Anterior cingulate cortex (tissue), 58 donors: ENCODE results near the gene COQ5.

Experiments
- DNase-seq, 58 donors: peaks; one replicate each; lab custom pipeline; 2025; lab: John Stamatoyannopoulos, UW

Gene COQ5

DNA sequence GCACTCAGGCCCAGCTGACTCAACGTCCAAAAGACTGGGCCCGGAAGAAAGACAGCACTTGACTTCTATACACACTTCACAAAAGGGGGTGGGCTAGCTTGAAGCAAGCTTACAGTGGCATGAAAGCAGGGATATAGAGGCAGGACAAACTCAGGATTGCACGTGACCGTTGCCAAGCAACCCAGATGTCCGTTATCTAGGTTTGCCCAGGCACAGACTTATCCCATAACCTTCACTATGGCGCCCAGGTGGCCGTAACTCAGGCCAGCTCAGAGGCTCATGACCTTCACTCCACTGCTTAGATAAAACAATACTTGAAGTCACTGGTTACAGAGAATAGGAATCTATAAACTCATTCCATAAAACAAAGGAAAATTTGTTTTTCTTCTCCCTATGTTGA, 41.4 kb downstream of the COQ5 start:
- peak in 1 of 58 donors; percentile 19 for DNase-seq

DNA sequence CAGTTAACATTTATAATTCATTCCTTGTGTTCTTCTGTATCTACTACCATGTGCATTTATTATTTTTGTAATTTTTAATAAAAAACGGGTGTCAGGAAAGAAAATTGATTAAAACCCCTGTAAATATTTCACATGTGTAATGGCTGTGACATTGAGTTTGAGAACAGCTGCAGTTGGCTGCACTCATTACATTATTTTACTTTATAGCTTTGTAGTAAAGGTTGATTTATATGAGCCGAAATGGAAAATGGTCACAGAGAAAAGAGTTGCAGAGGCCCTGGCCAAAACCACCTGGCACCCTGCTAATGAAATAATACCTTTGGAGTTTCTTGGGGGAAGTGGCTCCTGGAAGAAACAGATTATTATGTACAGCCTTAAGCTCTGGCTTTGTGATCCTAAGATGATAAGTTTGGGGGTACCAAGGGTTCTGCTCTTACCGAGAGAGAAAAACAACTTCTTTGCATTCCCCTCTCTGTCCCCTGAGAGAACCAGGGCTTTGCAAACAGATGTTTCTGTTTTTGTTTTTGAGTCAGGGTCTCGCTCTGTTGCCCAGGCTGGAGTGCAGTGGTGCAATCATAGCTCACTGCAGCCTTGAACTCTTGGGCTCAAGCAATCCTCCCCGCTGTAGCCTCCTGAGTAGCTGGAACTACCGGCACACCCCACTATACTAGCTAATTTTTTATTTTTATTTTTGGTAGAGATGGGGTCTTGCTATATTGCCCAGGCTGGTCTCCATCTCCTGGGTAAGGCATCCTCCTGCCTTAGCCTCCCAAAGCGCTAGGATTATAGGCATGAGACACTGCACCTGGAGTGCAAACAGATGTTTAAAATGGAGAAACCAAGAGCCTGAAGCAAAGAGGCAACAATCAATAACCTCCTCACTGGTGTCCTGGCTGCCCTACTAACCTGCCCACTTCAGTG, 42.7 kb downstream of the COQ5 start:
- DNase-seq = no peak

DNA sequence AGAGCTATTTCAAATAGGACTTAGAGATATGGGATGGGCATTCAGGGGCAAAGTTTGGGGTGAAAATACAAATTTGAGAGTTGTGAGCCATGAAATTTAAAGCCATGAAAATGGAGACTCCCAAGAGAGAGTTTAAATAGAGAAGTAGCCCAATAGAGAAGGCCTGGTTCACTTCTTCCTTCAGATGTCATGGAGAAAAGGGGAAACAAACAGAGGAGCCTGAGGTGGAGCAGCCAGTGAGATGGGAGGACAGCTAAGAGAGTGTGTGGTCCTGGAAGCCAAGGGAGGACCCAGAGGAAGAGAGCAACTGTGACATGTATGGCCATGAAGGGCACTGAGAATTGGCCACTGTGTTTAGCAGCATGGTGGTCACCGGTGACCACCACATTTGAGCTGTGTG, 45.3 kb downstream of the COQ5 start:
- no peak for DNase-seq

DNA sequence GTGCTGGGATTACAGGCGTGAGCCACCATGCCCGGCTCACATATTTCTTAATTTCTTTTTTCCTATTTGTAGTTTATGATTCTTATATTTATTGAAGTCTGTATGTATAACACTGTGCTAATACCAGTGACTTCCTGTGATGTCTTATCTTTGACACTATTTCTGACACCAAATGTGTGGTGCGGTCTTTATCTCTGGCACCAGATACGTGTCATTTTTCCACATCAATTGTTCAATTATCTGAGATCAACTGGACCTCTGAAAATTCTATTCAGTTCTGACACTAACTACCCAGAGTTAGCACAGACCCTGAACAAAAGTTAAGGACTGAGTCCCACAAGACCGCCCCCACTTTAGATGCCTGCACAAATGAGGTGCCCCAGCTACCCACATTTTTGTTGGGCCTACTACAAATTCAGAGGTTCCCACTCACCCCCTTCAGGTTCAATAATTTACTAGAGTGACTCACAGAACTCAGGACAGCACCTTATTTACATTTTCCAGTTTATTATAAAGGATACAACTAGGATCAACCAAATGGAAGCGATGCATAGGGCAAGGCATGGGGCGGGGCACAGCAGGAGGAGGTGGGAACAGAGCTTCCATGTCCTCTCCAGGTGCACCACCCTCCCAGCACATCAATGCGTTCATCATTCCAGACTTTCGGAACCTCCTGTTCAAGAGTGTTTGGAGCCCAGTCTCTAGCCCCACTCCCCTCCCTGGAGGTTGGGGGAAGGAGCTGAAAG, 47.8 kb downstream of the COQ5 start:
- DNase-seq = no peak

DNA sequence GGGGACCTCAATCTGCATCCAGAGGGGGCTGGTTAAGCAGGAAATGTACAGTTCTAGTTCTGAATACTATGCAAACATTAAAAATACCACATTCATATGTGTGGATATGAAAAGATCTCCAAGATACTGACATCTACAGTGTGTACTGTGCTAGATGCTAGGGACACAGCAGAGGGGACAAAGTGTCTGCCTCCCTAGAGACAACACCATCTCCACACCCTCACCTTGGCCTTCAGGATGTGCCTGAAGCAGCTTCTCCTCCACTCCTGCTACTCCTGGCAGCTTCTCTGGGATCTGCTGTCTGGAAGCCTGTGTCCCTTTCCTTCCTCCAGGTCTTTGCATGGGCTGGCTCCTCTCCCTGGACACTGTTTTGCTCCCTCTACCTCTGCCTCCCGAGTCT, 48.7 kb downstream of the COQ5 start:
- DNase-seq = no peak

DNA sequence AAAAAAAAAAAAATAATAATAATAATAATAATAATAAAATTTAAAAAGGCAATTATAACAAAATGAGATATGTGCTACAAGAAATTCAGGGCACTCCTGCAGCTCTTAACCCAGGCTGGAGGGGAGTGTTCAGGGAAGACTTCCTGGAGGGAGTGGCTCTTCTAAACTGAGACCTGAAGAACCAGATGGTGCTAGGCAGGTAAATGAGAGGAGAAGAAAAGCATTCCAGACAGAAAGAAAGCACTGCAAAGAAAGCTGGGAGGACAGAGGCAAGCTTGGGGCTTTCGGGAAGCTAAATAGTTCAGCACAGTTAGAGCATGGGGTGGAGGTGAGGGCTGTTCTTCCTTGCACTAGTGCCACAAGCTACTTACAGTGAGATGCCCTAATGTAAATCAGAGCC, 49.5 kb downstream of the COQ5 start:
- no peak for DNase-seq

DNA sequence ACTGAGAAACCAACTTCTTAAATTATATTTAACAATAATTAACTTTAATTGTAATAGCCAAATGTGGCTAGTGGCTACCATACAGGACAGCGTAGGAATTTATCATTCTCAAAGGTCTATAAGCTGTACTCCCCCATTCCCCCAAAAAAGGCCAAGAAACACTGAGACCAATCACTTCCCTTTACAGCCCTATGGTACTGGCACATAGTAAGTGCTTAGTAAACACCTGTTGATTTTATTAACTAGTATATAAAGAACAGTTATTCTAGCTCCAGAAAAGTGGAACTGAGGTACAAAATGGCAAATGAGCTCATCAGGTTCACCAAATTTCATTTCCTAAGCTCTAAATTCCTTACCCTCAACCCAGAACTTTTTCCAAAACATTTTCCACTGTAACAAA, 53.3 kb downstream of the COQ5 start:
- DNase-seq = no peak

DNA sequence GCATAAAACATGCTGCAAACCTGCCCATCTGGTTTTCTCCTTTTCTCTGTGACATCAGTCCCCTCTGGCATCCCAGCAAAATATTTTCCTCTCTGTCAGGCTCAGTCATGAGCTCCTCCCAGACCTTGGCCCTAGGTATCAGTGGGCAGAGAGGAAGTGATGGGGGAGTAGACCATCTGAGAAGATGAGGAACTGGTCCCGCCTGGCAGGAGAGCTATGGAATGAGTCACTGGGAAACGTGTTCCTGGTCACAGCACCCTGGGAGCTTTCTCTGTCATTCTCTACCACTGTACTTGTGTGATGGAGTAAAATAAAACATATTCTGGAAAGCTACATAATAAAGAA, 54.4 kb downstream of the COQ5 start:
- DNase-seq = peak in 25 of 58 donors; percentile 7 to 71 (median 28)

DNA sequence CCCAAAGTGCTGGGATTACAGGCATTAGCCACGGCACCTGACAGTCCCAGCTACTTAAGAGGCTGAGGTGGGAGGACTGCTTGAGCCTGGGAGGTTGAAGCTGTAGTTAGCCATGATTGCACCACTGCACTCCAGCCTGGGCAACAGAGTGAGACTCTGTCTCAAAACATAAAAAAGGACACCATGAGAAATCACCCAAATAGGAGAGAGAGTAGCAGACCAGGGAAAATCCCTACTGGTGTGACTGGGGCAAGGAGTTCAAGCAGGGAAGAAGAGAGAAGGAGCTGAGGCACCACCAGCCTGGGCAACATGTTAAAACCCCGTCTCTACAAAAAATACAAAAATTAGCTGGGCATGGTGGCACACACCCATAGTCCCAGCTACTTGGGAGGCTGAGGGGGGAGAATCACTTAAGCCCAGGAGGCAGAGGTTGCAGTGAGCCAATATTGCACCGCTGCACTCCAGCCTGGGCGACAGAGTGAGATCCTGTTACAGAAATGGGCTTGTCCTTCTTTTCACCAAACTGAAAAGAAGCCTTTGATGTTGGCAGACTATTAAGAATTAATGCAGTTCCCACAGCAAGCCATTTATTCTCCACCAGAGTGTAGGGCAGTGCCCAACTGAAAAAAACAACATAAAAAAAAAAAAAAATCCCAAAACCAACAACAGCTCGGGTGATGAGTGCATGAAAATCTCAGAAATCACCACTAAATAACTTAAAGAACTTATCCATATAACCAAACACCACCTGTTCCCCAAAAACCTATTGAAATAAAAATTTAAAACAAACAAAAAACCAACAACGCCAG, 54.9 kb downstream of the COQ5 start:
- DNase-seq = no peak

DNA sequence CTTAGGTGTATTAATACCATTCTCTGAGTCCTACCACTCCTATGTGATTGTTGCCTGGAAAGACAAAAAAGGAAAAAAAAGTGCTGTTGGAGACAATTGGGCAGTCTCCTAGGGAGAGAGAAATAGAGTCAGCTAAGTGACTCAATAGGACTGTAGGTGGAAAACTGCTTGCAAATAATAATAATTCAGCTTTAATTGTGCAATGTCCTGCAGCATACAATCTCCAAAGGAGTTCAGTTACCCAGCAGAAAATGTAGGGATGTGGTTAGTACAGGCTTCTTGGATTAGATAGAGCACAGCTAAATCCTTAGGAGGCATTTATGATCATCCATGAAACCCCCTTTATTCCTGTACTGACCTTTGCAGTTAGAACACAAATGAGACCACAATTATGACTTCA, 56.4 kb downstream of the COQ5 start:
- no peak for DNase-seq

DNA sequence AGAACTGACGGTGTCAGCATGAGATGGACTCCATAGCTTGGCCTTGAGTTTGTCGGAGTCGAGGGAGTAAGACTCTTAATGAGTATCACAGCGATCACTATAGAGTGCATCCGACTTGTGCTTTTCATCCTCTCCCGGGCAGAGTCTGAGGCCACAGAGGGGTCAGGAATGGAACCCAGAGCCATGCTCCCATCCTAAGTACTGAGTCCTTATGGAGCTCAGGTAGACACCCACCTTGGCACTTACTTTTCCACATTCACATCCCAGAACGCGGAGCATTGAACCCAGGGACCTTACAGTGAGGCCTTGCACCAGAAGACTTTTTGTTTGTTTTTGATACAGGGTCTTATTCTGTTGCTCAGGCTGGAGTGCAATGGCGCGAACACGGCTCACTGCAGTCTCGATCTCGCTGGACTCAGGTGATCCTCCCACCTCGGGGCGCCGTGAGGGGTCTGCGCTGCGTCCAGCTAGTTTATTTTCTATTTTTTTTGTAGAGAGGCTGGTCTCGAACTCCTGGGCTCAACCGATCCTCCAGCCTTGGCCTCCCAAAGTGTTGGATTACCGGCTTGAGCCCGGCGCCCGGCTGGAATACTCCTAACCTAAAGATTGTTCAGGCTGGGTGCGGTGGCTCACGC, 58.7 kb downstream of the COQ5 start:
- peak in 1 of 58 donors; percentile 61 for DNase-seq

DNA sequence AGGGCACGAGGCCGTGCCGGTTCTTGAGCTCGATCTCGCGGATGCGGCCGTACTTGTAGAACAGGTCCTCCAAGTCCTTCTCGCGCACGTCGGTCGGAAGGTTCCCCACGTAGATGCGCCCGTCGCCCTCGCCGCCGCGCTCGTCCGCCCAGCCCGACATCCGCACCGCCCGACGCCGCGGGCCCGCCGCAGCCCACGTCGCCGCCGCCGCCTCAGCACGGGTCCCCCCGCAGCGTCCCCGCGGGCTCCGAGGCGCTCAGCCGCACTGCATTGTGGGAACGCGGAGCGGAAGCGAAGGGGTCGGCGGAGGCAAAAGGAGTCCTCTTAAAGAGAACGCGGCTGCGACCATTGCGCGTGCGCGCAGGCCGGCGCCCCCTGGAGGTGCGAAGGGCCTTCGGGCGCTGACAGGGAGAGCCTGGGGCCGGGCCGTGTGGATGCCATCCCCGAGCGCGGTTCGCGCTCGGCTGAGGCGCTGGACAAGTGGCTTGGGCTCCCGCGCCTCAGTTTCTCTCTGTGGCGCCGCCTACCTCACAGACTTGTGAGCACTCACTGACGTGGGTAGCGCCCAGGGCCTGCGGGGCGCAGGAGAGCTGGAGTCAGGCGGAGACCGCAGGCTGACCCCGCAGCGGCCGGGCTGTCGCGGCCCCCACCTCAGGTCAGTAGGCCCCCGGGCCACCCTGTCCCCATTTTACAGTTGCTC, 59.4 kb downstream of the COQ5 start, which contains the start of gene SRSF9:
TSS of gene SRSF9 (minus strand) at position 299 of the 700 bp plus-strand sequence. CDS start at position 160, 139 bp downstream.
- peak; percentile 37 to 96 (median 91) for DNase-seq

DNA sequence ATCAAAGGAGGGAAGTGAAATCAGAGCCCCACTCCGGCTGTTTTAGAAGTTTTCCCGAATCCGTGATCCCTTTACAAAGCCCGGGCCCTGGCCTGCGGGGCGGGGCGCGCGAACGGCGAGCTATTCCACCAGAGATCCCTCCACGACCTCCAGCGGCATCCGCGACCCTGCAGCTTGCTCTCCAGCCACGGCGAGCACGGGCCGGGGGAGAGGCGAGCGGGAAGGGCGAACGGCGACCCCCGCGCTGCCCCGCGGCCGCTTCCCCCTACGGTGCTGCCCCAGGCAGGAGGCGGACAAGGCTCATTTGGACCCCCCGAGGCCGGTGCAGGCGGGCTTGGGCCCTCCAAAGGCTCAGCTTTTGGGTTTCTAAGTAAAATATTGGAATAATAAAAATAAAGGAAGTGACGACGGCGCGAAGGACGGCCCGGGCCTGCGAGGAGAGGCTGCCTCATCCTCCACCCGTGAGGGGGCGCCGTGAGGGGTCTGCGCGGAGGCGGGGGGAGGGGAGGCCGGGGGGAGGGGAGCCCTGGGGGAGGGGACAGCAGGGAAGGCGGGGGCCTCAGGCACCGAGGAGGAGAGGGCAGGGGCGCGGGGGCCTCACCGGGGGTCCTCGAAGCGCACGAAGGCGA, 60.0 kb downstream of the COQ5 start:
- DNase-seq = peak in 36 of 58 donors; percentile 27 to 74 (median 56)

DNA sequence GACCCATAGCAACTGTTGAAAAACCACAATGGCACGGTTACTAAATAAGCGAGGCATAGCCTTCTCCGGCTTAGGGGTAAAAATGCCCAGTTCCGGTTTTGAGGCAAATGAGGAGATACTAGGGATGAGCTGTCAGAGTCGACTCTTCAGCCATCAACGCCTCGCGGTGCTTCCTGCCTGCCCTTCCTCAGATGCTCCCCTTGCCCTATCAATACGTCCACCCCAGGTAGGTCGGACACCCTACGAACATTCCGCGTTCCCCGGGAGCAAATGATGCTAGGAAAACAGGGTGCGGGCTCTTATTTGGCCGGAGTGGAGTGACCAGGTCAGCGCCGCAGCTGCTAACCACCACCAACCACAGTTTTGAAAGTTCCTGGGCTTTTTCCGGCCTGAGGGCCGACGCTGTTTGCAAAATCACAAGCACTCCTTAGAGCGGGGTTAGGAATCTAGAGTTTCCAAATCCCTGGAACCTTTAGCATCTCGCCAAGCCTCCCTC, 60.6 kb downstream of the COQ5 start:
- DNase-seq = peak in 4 of 58 donors; percentile 24 to 41 (median 32)

DNA sequence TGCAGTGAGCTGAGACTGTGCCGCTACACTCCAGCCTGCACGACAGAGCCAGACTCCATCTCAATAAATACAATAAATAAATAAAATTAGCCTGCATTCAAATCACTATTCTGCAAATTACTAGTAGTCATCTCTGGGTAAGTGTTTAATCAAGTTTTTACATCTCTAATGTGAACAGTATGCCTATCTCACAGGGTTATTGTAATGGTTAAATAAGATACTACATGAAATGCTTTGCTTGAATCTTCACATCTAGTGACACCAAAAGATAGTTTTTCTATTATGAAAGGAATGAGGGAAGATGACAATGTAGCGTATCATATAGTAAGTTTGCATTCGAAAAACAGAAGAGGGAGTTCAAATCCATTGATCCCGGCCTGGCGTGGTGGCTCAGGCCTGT, 61.5 kb downstream of the COQ5 start:
- DNase-seq = no peak

DNA sequence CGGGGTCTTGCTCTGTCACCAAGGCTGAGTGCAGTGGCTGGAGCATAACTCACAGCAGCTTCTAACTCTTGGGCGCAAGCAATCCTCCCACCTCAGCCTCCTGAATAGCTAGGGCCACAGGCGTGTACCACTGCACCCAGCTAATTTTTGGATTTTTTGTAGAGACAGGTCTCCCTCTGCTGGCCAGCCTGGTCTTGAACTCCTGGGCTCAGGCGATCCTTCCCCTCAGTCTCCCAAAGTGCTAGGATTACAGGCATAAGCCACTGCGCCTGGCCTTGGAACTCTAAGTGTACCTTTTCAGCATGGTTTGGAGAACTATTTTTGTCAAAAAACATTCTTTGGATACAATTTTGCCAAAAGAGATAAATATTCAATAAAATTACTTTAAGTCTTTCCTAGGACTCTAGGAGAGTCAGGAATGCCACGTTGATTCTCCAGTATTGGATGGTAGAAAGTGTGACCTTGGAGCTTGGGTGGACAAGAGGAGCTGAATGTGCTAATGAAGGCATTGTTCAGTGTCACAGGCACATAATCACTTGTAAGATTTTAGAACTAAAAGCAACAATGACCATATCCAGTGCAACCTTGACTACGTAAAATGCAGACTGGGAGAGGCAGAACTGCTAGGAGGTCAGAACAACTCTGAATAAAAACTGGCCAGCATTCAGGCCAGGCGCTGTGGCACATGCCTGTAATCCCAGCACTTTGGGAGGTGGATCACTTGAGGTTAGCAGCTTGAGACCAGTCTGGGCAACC, 62.2 kb downstream of the COQ5 start:
- DNase-seq = peak in 10 of 58 donors; percentile 3 to 33 (median 7)

DNA sequence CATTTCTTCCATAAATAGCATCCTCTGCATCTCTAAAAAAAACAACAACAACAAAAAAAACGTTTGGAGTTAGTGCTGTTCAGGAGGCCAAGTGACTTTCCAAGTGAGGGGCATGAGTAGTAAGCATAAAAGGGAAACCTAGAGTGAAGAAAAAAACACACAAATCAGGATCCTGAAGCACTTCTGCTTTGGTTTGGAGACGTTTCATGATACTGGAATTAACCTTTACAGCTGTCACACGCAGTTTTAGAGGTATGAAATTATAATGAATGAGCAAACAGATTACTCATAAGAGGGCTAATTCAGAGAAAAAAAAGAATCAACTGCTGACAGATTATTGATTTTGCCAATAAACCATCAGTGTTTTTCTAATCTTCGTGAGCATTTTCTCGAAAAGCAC, 63.2 kb downstream of the COQ5 start:
- no peak for DNase-seq

DNA sequence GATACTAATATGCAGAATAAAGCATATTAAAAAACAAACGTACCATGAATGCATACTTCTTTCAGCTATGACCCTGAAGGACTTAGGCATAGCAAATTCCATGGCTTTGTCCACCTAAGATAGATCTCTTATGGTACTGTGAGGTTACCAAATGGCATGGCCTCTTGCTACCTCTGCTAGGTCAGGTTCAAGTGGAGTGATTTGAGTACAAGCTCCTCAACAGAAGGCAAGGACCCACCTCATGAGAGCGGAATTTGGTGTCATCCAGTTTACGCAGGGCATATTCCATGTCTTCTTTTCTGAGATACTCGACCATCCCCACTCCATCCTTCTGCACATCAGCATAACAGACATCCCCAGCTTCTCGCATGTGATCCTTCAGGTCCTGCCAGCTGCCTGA, 65.2 kb downstream of the COQ5 start:
- DNase-seq = no peak
